ENCODE results near the gene ZNF133.

DNA sequence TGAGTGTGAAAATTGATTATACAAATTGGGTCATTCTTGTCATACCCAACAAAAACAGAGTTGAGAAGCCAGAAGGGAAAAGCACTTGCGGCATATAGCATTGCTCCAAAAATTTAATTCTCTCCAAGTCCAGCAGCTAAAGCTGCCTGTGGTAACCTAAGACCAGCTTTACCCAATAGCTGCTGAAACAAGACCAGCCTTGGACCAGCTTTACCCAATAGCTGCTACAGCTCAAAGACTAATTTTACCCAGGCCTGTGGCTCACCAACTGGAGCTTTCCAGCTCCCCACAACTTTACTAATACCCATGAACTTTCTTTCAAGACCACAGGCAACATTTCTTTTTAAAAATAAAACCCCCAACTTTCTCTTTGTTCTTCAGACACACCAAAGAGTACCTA is 32.8 kb upstream of the ZNF133 start:
- TF ChIP-seq, protein P1, sequence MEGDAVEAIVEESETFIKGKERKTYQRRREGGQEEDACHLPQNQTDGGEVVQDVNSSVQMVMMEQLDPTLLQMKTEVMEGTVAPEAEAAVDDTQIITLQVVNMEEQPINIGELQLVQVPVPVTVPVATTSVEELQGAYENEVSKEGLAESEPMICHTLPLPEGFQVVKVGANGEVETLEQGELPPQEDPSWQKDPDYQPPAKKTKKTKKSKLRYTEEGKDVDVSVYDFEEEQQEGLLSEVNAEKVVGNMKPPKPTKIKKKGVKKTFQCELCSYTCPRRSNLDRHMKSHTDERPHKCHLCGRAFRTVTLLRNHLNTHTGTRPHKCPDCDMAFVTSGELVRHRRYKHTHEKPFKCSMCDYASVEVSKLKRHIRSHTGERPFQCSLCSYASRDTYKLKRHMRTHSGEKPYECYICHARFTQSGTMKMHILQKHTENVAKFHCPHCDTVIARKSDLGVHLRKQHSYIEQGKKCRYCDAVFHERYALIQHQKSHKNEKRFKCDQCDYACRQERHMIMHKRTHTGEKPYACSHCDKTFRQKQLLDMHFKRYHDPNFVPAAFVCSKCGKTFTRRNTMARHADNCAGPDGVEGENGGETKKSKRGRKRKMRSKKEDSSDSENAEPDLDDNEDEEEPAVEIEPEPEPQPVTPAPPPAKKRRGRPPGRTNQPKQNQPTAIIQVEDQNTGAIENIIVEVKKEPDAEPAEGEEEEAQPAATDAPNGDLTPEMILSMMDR (IDR thresholded peaks at IDR 0.05; ENCODE audit: insufficient read depth, low read length, poor library complexity, severe bottlenecking), result no peak
- no peak for TF ChIP-seq EZH2phosphoT487 (conservative IDR thresholded peaks at IDR 0.05; ENCODE audit: low read length)
